Neural progenitor cell (in vitro differentiated cells): ENCODE data around the gene HK1.

Source experiments
- EZH2 ChIP-seq: fragments of 200-600 bp; sonication (generic); IDR thresholded peaks from 2 replicates; pipeline ENCODE4 v1.6.1; 2017; ENCODE audit warnings: antibody characterized with exemption, mild to moderate bottlenecking, moderate library complexity
- EZH2phosphoT487 ChIP-seq: fragments of 200-600 bp; sonication (generic); IDR thresholded peaks from 2 replicates; pipeline ENCODE4 v1.6.1; 2017; ENCODE audit warnings: antibody characterized with exemption
- TF ChIP-seq, protein P1 (sequence below): fragments of 200-600 bp; sonication (generic); IDR thresholded peaks from 2 replicates; pipeline ENCODE4 v1.5.1; 2017; ENCODE audit warnings: antibody characterized with exemption, mild to moderate bottlenecking

DNA sequence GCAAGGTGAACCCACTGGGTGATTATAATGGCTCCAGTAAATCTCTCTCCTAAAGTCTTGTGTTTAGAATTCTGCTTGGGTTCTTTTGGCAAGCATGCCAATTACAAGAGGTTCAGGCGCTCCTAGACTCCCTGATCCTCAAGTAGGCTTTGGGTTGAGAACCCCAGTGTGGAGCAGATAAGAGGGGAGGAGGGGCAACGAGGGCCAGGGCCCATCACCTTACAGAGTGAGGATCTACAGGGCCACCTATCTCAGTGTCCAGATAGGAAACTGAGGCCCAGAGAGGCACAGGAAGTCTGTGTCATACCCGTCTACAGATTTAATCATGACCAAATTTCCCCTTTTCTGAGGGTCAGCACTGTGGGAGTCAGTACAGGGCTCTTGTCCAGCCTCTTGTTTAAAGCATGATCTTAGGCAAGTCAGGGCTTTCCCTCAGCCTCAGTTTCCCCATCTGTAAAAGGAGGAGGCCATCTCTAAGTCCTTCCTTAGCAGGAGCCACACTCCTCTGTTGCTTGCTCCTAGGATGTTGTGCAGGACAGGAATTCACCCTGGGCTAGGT lies 134.0 kb downstream of the HK1 start:
- TF ChIP-seq EZH2phosphoT487, result no peak
- TF ChIP-seq, protein P1, sequence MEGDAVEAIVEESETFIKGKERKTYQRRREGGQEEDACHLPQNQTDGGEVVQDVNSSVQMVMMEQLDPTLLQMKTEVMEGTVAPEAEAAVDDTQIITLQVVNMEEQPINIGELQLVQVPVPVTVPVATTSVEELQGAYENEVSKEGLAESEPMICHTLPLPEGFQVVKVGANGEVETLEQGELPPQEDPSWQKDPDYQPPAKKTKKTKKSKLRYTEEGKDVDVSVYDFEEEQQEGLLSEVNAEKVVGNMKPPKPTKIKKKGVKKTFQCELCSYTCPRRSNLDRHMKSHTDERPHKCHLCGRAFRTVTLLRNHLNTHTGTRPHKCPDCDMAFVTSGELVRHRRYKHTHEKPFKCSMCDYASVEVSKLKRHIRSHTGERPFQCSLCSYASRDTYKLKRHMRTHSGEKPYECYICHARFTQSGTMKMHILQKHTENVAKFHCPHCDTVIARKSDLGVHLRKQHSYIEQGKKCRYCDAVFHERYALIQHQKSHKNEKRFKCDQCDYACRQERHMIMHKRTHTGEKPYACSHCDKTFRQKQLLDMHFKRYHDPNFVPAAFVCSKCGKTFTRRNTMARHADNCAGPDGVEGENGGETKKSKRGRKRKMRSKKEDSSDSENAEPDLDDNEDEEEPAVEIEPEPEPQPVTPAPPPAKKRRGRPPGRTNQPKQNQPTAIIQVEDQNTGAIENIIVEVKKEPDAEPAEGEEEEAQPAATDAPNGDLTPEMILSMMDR, result no peak
- no peak for TF ChIP-seq EZH2
